ENCODE measurements around the gene CFD. TPM values are rescaled to one million over a fixed set of nuclear protein-coding genes. Genes with fewer than 3 reads are reported as not detected.
"Not testable (repeated sequence)": the region's sequence is repeated elsewhere in the genome, so short reads cannot be mapped to it uniquely, and the experiment has no call there.

CFD gene
- total and polyA plus RNA-seq, 2 donors = 6.3 to 40.0 TPM

DNA sequence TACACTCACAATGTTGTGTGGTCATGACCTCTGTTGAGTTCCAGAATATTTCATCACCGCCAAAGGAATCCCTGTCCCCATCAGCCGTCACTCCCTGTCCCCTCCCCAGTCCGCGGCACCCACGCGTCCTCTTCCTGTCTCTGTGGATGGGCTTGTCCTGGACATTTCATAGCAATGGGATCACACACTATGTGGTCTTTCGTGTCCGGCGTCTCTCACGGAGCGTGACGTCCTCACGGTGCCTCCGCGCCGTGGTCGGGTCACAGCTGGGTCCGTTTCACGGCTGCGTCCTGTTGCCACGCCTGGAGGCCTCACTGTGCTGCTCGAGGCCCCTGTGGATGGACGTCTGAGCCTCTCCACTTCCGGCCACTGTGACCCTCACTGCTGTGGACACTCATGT lies 25.2 kb upstream of the CFD start:
- Histone ChIP-seq H3K27ac (ENCODE audit: low read depth in 1 of 2, low read length in 1 of 2) (no peak overlapping the region), H3K27me3 (ENCODE audit: control insufficient read depth in 2 of 2, insufficient read depth in 1 of 2, low read length in 1 of 2) (peaks cover 2 to 53% of the 10 kb centered on the region in 2 donors), H3K4me1 (ENCODE audit: control insufficient read depth in 2 of 2, insufficient read depth in 2 of 2, low read length in 2 of 2) (no peaks in the 10 kb centered on the region), H3K9me3 (ENCODE audit: control insufficient read depth in 2 of 2, insufficient read depth in 1 of 2, low read length in 1 of 2) (no peaks in the 10 kb centered on the region), H3K4me3 (ENCODE audit: low read length in 2 of 2) (no peak overlapping the region), H3K36me3 (ENCODE audit: control insufficient read depth in 2 of 2, insufficient read depth in 2 of 2, low read length in 1 of 2) (no peaks in the 10 kb centered on the region)
- 84% methylated on average over 24 of the region's 24 CpGs for WGBS
- no peak for DNase-seq (ENCODE audit: low read depth in 6 of 9, low spot score in 9 of 9)

DNA sequence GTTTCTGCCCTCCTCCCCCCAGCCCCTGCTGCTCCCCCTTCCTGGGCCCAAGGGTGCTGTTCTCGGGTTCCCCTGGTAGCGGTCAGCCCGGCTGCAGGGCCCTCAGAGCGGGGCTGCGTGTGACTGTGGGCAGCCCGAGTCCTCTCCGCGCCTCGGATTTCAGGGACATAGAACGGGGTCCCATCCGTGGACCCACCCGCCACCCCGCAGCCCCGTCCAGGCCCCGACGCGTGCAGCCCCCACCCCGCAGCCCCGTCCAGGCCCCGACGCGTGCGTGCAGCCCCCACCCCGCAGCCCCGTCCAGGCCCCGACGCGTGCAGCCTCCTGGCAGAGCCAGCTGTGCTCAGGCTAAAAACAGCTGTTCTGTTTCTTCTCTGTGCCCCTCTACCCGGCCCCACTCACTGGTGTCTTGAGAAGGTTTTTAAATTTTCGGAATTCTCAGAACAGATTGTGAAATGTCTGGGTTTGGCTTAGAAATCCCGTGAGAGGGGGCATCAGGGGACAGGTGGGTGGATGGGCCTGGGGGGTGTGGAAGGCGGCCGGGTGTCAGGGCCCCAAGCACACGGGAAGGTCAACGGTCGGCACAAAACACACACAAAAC lies 24.2 kb upstream of the CFD start:
- DNase-seq (ENCODE audit: low read depth in 6 of 9, low spot score in 9 of 9) = no peak
- 91% methylated on average over 36 of the region's 36 CpGs for WGBS
- H3K27ac ChIP-seq (ENCODE audit: low read depth in 1 of 2, low read length in 1 of 2) = no peak overlapping the region
- no peaks in the 10 kb centered on the region for H3K4me1 ChIP-seq (ENCODE audit: control insufficient read depth in 2 of 2, insufficient read depth in 2 of 2, low read length in 2 of 2)
- no peaks in the 10 kb centered on the region for H3K9me3 ChIP-seq (ENCODE audit: control insufficient read depth in 2 of 2, insufficient read depth in 1 of 2, low read length in 1 of 2)
- no peak overlapping the region for H3K4me3 ChIP-seq (ENCODE audit: low read length in 2 of 2)
- H3K36me3 ChIP-seq (ENCODE audit: control insufficient read depth in 2 of 2, insufficient read depth in 2 of 2, low read length in 1 of 2) = no peaks in the 10 kb centered on the region
- H3K27me3 ChIP-seq (ENCODE audit: control insufficient read depth in 2 of 2, insufficient read depth in 1 of 2, low read length in 1 of 2) = peaks cover 2 to 54% of the 10 kb centered on the region in 2 donors

DNA sequence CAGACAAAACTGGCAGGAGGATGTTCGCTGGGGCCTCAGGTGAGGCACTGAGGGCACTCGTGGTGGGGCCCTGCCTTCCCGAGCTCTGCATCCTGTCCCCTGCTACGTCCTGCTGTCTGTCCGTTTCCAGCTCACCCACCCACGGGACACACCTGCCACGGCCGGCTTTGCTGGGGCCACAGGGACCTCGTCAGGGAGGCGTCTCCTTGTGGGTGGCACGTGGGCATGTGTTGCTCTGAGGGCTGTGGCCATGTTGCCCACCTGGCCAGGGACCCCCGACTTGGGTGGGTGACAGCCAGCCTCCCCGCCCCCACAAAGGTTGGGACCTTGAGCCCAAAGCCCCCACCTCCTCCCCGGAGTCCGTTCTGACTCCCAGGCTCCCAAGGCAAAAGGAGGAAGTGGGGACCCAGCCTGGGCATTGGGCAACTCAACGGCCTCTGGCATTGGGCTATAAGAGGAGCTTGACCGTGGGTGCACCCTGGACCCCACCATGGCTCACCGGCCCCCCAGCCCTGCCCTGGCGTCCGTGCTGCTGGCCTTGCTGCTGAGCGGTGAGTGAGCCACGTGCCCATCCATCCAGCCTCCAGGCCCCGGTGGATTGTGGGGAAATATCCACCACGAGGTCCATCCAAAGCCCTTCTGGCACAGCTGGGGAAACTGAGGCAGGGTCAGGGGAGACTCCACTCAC lies 18.8 kb upstream of the CFD start, which contains the start of gene PRTN3:
PRTN3 (plus strand) TSS at position 481 of the 688 bp plus-strand sequence; CDS start at position 491, 10 bp downstream.
- H3K9me3 ChIP-seq (ENCODE audit: control insufficient read depth in 2 of 2, insufficient read depth in 1 of 2, low read length in 1 of 2) = peaks cover 0 to 7% of the 10 kb centered on the region in 2 donors
- H3K27me3 ChIP-seq (ENCODE audit: control insufficient read depth in 2 of 2, insufficient read depth in 1 of 2, low read length in 1 of 2) = peaks cover 11 to 72% of the 10 kb centered on the region in 2 donors
- no peak for DNase-seq (ENCODE audit: low read depth in 6 of 9, low spot score in 9 of 9)
- no peaks in the 10 kb centered on the region for H3K36me3 ChIP-seq (ENCODE audit: control insufficient read depth in 2 of 2, insufficient read depth in 2 of 2, low read length in 1 of 2)
- no peak within 1 kb of the TSS for H3K27ac ChIP-seq (ENCODE audit: low read depth in 1 of 2, low read length in 1 of 2)
- no peak within 1 kb of the TSS for H3K4me3 ChIP-seq (ENCODE audit: low read length in 2 of 2)
- 71% methylated on average over 24 of the region's 24 CpGs for WGBS
- no peaks in the 10 kb centered on the region for H3K4me1 ChIP-seq (ENCODE audit: control insufficient read depth in 2 of 2, insufficient read depth in 2 of 2, low read length in 2 of 2)

DNA sequence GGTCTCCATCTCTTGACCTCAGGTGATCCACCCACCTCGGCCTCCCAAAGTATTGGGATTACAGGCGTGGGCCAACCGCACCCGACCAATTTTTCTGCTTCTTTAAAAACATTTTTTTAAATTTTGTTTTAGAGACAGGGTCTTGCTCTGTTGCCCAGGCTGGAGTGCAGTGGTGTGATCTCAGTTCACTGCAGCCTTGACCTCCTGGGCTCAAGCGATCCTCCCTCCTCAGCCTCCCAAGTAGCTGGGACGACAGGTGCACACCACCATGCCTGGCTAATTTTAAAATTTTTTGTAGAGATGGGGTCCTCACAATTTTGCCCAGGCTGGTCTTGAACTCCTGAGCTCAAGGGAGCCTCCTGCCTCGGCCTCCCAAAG lies 16.7 kb upstream of the CFD start:
- H3K27me3 ChIP-seq (ENCODE audit: control insufficient read depth in 2 of 2, insufficient read depth in 1 of 2, low read length in 1 of 2) = peaks cover 17 to 79% of the 10 kb centered on the region in 2 donors
- DNase-seq (ENCODE audit: low read depth in 6 of 9, low spot score in 9 of 9); H3K4me3 ChIP-seq (ENCODE audit: low read length in 2 of 2); H3K27ac ChIP-seq (ENCODE audit: low read depth in 1 of 2, low read length in 1 of 2); H3K36me3 ChIP-seq (ENCODE audit: control insufficient read depth in 2 of 2, insufficient read depth in 2 of 2, low read length in 1 of 2); H3K4me1 ChIP-seq (ENCODE audit: control insufficient read depth in 2 of 2, insufficient read depth in 2 of 2, low read length in 2 of 2); H3K9me3 ChIP-seq (ENCODE audit: control insufficient read depth in 2 of 2, insufficient read depth in 1 of 2, low read length in 1 of 2): not testable (repeated sequence)
- WGBS = 87% methylated on average over 7 of the region's 7 CpGs

DNA sequence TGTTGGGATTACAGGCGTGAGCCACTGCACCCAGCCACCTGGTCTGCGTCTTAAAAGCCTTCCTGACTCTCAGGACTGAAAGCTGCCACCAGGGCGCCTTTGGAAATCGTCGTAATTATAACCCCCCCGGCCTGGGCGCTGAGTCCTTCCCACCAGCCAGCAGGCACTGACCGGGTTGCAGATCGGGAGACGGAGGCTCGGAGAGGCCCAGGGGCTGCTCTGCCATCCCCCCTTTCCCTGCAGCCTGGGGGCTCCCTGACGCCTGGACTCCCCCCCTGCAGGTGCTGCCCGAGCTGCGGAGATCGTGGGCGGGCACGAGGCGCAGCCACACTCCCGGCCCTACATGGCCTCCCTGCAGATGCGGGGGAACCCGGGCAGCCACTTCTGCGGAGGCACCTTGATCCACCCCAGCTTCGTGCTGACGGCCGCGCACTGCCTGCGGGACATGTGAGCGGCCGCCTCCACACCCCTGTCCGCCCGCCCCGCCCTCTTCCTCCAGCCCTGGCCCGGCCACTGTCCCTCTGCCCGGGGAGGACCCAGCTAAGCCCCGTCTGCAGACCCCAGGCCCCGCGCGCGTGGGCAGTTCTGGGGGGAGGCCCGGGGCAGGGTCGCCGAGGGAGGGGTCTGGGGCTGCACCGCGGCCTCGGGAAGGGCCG lies 16.2 kb upstream of the CFD start:
- no peak for DNase-seq (ENCODE audit: low read depth in 6 of 9, low spot score in 9 of 9)
- no peak overlapping the region for H3K27ac ChIP-seq (ENCODE audit: low read depth in 1 of 2, low read length in 1 of 2)
- 11% methylated on average over 46 of the region's 46 CpGs for WGBS

DNA sequence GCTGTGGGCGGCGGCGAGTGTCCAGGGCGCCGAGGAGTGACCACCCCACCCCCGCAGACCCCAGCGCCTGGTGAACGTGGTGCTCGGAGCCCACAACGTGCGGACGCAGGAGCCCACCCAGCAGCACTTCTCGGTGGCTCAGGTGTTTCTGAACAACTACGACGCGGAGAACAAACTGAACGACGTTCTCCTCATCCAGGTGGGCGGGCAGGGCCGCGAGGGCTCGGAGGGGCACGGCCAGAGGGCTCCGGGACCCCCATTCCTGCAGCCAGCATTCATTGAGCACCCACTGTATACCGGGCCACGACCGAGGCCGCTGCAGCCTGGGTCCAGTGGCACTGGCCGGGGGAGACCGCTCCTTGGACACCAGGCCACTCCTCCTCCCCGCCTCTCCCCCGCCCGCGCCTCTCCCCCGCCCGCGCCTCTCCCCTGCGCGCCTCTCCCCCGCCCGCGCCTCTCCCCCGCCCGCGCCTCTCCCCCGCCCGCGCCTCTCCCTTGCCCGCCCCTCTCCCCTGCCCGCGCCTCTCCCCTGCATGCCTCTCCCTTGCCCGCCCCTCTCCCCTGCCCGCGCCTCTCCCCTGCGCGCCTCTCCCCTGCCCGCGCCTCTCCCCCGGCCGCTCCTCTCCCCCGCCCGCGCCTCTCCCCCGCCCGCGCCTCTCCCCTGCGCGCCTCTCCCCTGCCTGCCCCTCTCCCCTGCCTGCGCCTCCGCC lies 15.5 kb upstream of the CFD start:
- DNase-seq (ENCODE audit: low read depth in 6 of 9, low spot score in 9 of 9) = no peak
- H3K27me3 ChIP-seq (ENCODE audit: control insufficient read depth in 2 of 2, insufficient read depth in 1 of 2, low read length in 1 of 2) = peaks cover 20 to 85% of the 10 kb centered on the region in 2 donors
- H3K27ac ChIP-seq (ENCODE audit: low read depth in 1 of 2, low read length in 1 of 2) = no peak overlapping the region
- 48% methylated on average over 70 of the region's 70 CpGs for WGBS
- H3K4me3 ChIP-seq (ENCODE audit: low read length in 2 of 2) = no peak overlapping the region
- no peaks in the 10 kb centered on the region for H3K36me3 ChIP-seq (ENCODE audit: control insufficient read depth in 2 of 2, insufficient read depth in 2 of 2, low read length in 1 of 2)
- H3K4me1 ChIP-seq (ENCODE audit: control insufficient read depth in 2 of 2, insufficient read depth in 2 of 2, low read length in 2 of 2) = no peaks in the 10 kb centered on the region
- H3K9me3 ChIP-seq (ENCODE audit: control insufficient read depth in 2 of 2, insufficient read depth in 1 of 2, low read length in 1 of 2) = peaks cover 0 to 7% of the 10 kb centered on the region in 2 donors

More for the DNA sequence above, 16.2 kb upstream of the CFD start:
- peaks cover 0 to 7% of the 10 kb centered on the region in 2 donors for H3K9me3 ChIP-seq (ENCODE audit: control insufficient read depth in 2 of 2, insufficient read depth in 1 of 2, low read length in 1 of 2)
- H3K4me3 ChIP-seq (ENCODE audit: low read length in 2 of 2) = no peak overlapping the region
- peaks cover 19 to 82% of the 10 kb centered on the region in 2 donors for H3K27me3 ChIP-seq (ENCODE audit: control insufficient read depth in 2 of 2, insufficient read depth in 1 of 2, low read length in 1 of 2)
- no peaks in the 10 kb centered on the region for H3K4me1 ChIP-seq (ENCODE audit: control insufficient read depth in 2 of 2, insufficient read depth in 2 of 2, low read length in 2 of 2)
- H3K36me3 ChIP-seq (ENCODE audit: control insufficient read depth in 2 of 2, insufficient read depth in 2 of 2, low read length in 1 of 2) = no peaks in the 10 kb centered on the region

DNA sequence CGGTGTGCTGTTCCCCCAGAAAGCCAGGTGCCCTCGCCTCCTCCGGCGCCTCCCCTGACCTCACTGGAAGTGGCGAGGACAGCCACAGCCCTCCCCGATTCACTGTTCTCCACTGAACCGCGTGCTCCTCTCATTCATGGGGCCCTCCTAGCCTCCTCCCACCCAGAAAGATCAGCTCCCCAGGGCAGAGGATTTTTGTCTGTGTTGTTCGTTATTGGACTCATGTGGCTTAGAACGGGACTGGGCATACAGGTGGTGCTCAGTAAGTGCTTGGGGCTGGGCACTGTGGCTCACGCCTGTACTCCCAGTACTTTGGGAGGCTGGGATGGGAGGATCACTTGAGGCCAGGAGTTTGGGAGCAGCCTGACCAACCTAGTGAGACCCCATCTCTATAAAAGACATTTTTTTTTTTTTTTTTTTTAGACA lies 14.9 kb upstream of the CFD start:
- no peak overlapping the region for H3K4me3 ChIP-seq (ENCODE audit: low read length in 2 of 2)
- H3K27ac ChIP-seq (ENCODE audit: low read depth in 1 of 2, low read length in 1 of 2) = no peak overlapping the region
- H3K36me3 ChIP-seq (ENCODE audit: control insufficient read depth in 2 of 2, insufficient read depth in 2 of 2, low read length in 1 of 2) = no peaks in the 10 kb centered on the region
- 44% methylated on average over 11 of the region's 11 CpGs for WGBS
- DNase-seq (ENCODE audit: low read depth in 6 of 9, low spot score in 9 of 9) = no peak
- H3K9me3 ChIP-seq (ENCODE audit: control insufficient read depth in 2 of 2, insufficient read depth in 1 of 2, low read length in 1 of 2) = peaks cover 0 to 7% of the 10 kb centered on the region in 2 donors
- peaks cover 20 to 87% of the 10 kb centered on the region in 2 donors for H3K27me3 ChIP-seq (ENCODE audit: control insufficient read depth in 2 of 2, insufficient read depth in 1 of 2, low read length in 1 of 2)
- H3K4me1 ChIP-seq (ENCODE audit: control insufficient read depth in 2 of 2, insufficient read depth in 2 of 2, low read length in 2 of 2) = no peaks in the 10 kb centered on the region

DNA sequence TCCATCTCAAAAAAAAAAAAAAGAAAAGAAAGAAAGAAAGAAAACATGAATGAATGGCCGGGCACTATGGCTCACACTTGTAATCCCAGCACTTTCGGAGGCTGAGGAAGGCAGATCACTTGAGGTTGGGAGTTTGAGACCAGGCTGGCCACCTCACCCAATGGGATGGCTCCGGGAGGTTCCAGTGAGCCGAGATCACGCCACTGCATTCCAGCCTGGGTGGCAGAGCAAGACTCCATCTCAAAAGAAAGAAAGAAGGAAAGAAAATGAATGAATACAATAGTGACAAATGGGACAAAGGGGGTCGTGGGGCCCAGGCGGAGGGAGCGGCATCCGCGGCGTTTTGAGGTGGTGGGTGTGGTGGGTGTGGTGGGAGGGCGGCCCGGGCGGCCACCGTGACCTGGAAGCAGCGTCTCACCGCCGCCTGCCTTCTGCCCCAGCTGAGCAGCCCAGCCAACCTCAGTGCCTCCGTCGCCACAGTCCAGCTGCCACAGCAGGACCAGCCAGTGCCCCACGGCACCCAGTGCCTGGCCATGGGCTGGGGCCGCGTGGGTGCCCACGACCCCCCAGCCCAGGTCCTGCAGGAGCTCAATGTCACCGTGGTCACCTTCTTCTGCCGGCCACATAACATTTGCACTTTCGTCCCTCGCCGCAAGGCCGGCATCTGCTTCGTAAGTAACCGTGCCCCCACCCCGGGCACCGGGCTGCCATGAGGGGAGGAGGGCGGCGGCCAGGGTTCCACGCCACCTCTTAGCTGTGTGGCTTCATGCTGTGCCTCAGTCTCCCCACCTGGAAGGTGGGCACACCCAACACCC lies 13.6 kb upstream of the CFD start:
- DNase-seq (ENCODE audit: low read depth in 6 of 9, low spot score in 9 of 9) = no peak
- no peaks in the 10 kb centered on the region for H3K4me1 ChIP-seq (ENCODE audit: control insufficient read depth in 2 of 2, insufficient read depth in 2 of 2, low read length in 2 of 2)
- no peaks in the 10 kb centered on the region for H3K36me3 ChIP-seq (ENCODE audit: control insufficient read depth in 2 of 2, insufficient read depth in 2 of 2, low read length in 1 of 2)
- H3K27ac ChIP-seq (ENCODE audit: low read depth in 1 of 2, low read length in 1 of 2) = no peak overlapping the region
- H3K9me3 ChIP-seq (ENCODE audit: control insufficient read depth in 2 of 2, insufficient read depth in 1 of 2, low read length in 1 of 2) = peaks cover 0 to 7% of the 10 kb centered on the region in 2 donors
- 85% methylated on average over 37 of the region's 37 CpGs for WGBS
- no peak overlapping the region for H3K4me3 ChIP-seq (ENCODE audit: low read length in 2 of 2)
- peaks cover 24 to 91% of the 10 kb centered on the region in 2 donors for H3K27me3 ChIP-seq (ENCODE audit: control insufficient read depth in 2 of 2, insufficient read depth in 1 of 2, low read length in 1 of 2)
